HEK293 (cell line): ENCODE results near the gene TMED1.

Experiments used
- CTCF ChIA-PET: fragments of 350-600 bp; formaldehyde crosslinking; extraction: SDS; loops from one replicate; lab custom pipeline; 2021; ENCODE audit warnings: antibody characterized with exemption; lab: Yijun Ruan, JAX
- POLR2A ChIA-PET: fragments of 300-600 bp; formaldehyde crosslinking; extraction: SDS; loops from one replicate; lab custom pipeline; 2020; ENCODE audit warnings: antibody characterized with exemption, inconsistent platforms; lab: Yijun Ruan, JAX
- H3K27ac ChIP-seq: fragments of 200-500 bp; sonication (Bioruptor generic); 2 replicates; pipeline ENCODE4 v1.5.1; 2014; ENCODE audit warnings: low read depth, low read length, control low read depth, inconsistent platforms; ENCODE audit errors: extremely low read depth
- H3K36me3 ChIP-seq, 2 experiments: fragments of 200-500 bp in 1 of 2; sonication (Bioruptor generic) in 1 of 2; 1 replicate in 1 of 2; 2 replicates in 1 of 2; pipeline ENCODE4 v1.5.1; 2014 to 2017; ENCODE audit warnings: inconsistent platforms in 2 of 2, low read length in 2 of 2; ENCODE audit not compliant: control insufficient read depth in 2 of 2, insufficient read depth in 1 of 2
- H3K4me1 ChIP-seq: fragments of 200-500 bp; sonication (Bioruptor generic); 2 replicates; pipeline ENCODE4 v1.5.1; 2014; ENCODE audit warnings: mild to moderate bottlenecking, low read length, inconsistent platforms; ENCODE audit not compliant: control insufficient read depth, insufficient read depth
- H3K4me3 ChIP-seq: 2 replicates; pipeline ENCODE4 v1.5.1; 2011; ENCODE audit warnings: low read depth, mild to moderate bottlenecking, control low read depth, low read length, moderate library complexity
- H3K9me3 ChIP-seq: fragments of 200-500 bp; sonication (Bioruptor generic); 2 replicates; pipeline ENCODE4 v1.5.1; 2014; ENCODE audit warnings: low read depth, low read length, inconsistent platforms; ENCODE audit not compliant: control insufficient read depth, insufficient read depth
- CTCF ChIP-seq: fragments of 450-650 bp; formaldehyde crosslinking; IDR thresholded peaks from 2 replicates; pipeline ENCODE4 v1.5.1; 2016; ENCODE audit warnings: missing biosample characterization, missing genetic modification characterization
- ELK4 ChIP-seq: IDR thresholded peaks from 2 replicates; pipeline ENCODE4 v1.6.1; 2011; ENCODE audit warnings: mild to moderate bottlenecking, low read depth, low read length, borderline replicate concordance
- GLI4 ChIP-seq: fragments of 450-650 bp; formaldehyde crosslinking; IDR thresholded peaks from 2 replicates; pipeline ENCODE4 v1.5.1; 2016; ENCODE audit warnings: missing biosample characterization, missing genetic modification characterization
- GLIS2 ChIP-seq: fragments of 450-650 bp; formaldehyde crosslinking; IDR thresholded peaks from 2 replicates; pipeline ENCODE4 v1.5.1; 2016; ENCODE audit warnings: missing biosample characterization, missing genetic modification characterization
- HIC1 ChIP-seq: fragments of 450-650 bp; formaldehyde crosslinking; IDR thresholded peaks from 2 replicates; pipeline ENCODE4 v1.5.1; 2016; ENCODE audit warnings: missing biosample characterization, missing genetic modification characterization
- PRDM4 ChIP-seq: fragments of 450-650 bp; formaldehyde crosslinking; IDR thresholded peaks from 2 replicates; pipeline ENCODE4 v1.5.1; 2017; ENCODE audit warnings: missing biosample characterization, missing genetic modification characterization
- ZBTB20 ChIP-seq: fragments of 450-650 bp; formaldehyde crosslinking; IDR thresholded peaks from 2 replicates; pipeline ENCODE4 v1.5.1; 2016; ENCODE audit warnings: missing biosample characterization, missing genetic modification characterization
- ZFHX2 ChIP-seq: fragments of 450-650 bp; formaldehyde crosslinking; conservative IDR thresholded peaks from 2 replicates; pipeline ENCODE4 v1.5.1; 2016; ENCODE audit warnings: missing biosample characterization, missing genetic modification characterization
- ZNF248 ChIP-seq: fragments of 450-650 bp; formaldehyde crosslinking; IDR thresholded peaks from 2 replicates; pipeline ENCODE4 v1.5.1; 2017; ENCODE audit warnings: missing biosample characterization, missing genetic modification characterization
- ZNF311 ChIP-seq: fragments of 450-650 bp; formaldehyde crosslinking; IDR thresholded peaks from 2 replicates; pipeline ENCODE4 v1.5.1; 2017; ENCODE audit warnings: missing biosample characterization, missing genetic modification characterization, borderline replicate concordance
- ZNF362 ChIP-seq: fragments of 450-650 bp; formaldehyde crosslinking; IDR thresholded peaks from 2 replicates; pipeline ENCODE4 v1.5.1; 2016; ENCODE audit warnings: missing biosample characterization, missing genetic modification characterization
- ZNF488 ChIP-seq: fragments of 450-650 bp; formaldehyde crosslinking; IDR thresholded peaks from 2 replicates; pipeline ENCODE4 v1.5.1; 2016; ENCODE audit warnings: missing biosample characterization, missing genetic modification characterization
- ZNF549 ChIP-seq: fragments of 450-650 bp; IDR thresholded peaks from 2 replicates; pipeline ENCODE4 v1.5.1; 2018; ENCODE audit warnings: missing biosample characterization, missing genetic modification characterization, mild to moderate bottlenecking, inconsistent platforms, moderate library complexity
- ZNF580 ChIP-seq: fragments of 450-650 bp; formaldehyde crosslinking; IDR thresholded peaks from 2 replicates; pipeline ENCODE4 v1.5.1; 2016; ENCODE audit warnings: missing biosample characterization, missing genetic modification characterization
- ZNF664 ChIP-seq: fragments of 450-650 bp; formaldehyde crosslinking; IDR thresholded peaks from 2 replicates; pipeline ENCODE4 v1.5.1; 2016; ENCODE audit warnings: missing biosample characterization, missing genetic modification characterization
- ZNF677 ChIP-seq: fragments of 450-650 bp; IDR thresholded peaks from 2 replicates; pipeline ENCODE4 v1.5.0; 2018; ENCODE audit warnings: missing biosample characterization, mild to moderate bottlenecking, missing genetic modification characterization, moderate library complexity
- ZNF768 ChIP-seq: fragments of 450-650 bp; formaldehyde crosslinking; IDR thresholded peaks from 2 replicates; pipeline ENCODE4 v1.5.1; 2018; ENCODE audit warnings: missing biosample characterization, mild to moderate bottlenecking, missing genetic modification characterization
- ZNF791 ChIP-seq: fragments of 450-650 bp; formaldehyde crosslinking; IDR thresholded peaks from 2 replicates; pipeline ENCODE4 v1.5.1; 2016; ENCODE audit warnings: missing biosample characterization, missing genetic modification characterization
- ZSCAN4 ChIP-seq: fragments of 450-650 bp; formaldehyde crosslinking; IDR thresholded peaks from 2 replicates; pipeline ENCODE4 v1.5.1; 2017; ENCODE audit warnings: missing biosample characterization, missing genetic modification characterization

TMED1 gene

GRCh38 chr19:10861103-10861651, 25.2 kb upstream of the TMED1 start:
- no peak overlapping the region for H3K4me3 ChIP-seq
- POLR2A ChIA-PET: interaction anchor here (0.6 to 1.0 kb wide), 2 partner anchors 226 to 481 kb away, joined by 3 to 9 read pairs; partner anchors contain the start of gene TYK2
- H3K36me3 ChIP-seq: no peaks in the 10 kb centered on the region
- no peaks in the 10 kb centered on the region for H3K4me1 ChIP-seq
- no peak overlapping the region for H3K27ac ChIP-seq
- TF ChIP-seq ZNF664: peak; percentile 93
- no peak for TF ChIP-seq ZNF768 (tag by site-specific recombination)
- no peak for TF ChIP-seq ZNF549 (tag by site-specific recombination)
- TF ChIP-seq ZNF362: no peak
- CTCF ChIA-PET: interaction anchor here (1.0 to 5.8 kb wide), 7 partner anchors 9 to 144 kb away, joined by 3 to 98 read pairs (median 5); partner anchors contain the start of genes DNM2 and TMED1
- H3K9me3 ChIP-seq: no peaks in the 10 kb centered on the region

- no peaks in the 10 kb centered on the region for H3K9me3 ChIP-seq
- H3K4me3 ChIP-seq: no peak overlapping the region
- no peak overlapping the region for H3K27ac ChIP-seq
- no peaks in the 10 kb centered on the region for H3K36me3 ChIP-seq
- ChIA-PET CTCF (interaction anchor here (0.6 to 2.6 kb wide), 21 partner anchors 8 to 418 kb away, joined by 3 to 15 read pairs (median 4); partner anchors contain the start of genes DNM2 and TMED1), POLR2A (no interaction called here)
- no peaks in the 10 kb centered on the region for H3K4me1 ChIP-seq
- no peak for TF ChIP-seq ZBTB20 (tag by site-specific recombination)
- TF ChIP-seq ZFHX2 (tag by site-specific recombination): no peak
- TF ChIP-seq PRDM4: 0 out of 2 replicates have a peak, but pooled peaks have one; percentile 21
- TF ChIP-seq ZNF248 (tag by site-specific recombination): no peak
- TF ChIP-seq ZNF311 (tag by site-specific recombination): no peak
- TF ChIP-seq ZNF791 (tag by site-specific recombination): no peak
- TF ChIP-seq HIC1: peak; percentile 75; the same call in 1 of the 2 replicates
- no peak for TF ChIP-seq ZNF488 (tag by site-specific recombination)
- 0 out of 2 replicates have a peak, but pooled peaks have one; percentile 30 for TF ChIP-seq ZNF580 (tag by site-specific recombination)
- TF ChIP-seq CTCF: peak; percentile 54
- no peak for TF ChIP-seq GLIS2 (tag by site-specific recombination)
- TF ChIP-seq ELK4: no peak
- no peak for TF ChIP-seq ZNF677
- TF ChIP-seq ZNF362: peak; percentile 41; the same call in 1 of the 2 replicates
- TF ChIP-seq ZSCAN4 (tag by site-specific recombination): 0 out of 2 replicates have a peak, but pooled peaks have one; percentile 16
- 0 out of 2 replicates have a peak, but pooled peaks have one; percentile 25 for TF ChIP-seq GLI4 (tag by site-specific recombination)
These were observed 22.3 kb upstream of the TMED1 start for GRCh38 chr19:10858204-10858828.
